PC-9 (cell line): ENCODE results near the gene EPB41. TPM values are rescaled to one million over a fixed set of nuclear protein-coding genes. Genes with fewer than 3 reads are reported as not detected.

Experiments
- BruUV-seq: library from RNA; stranded (reverse); fragments of 400-500 nt; replicated peaks from 2 replicates; lab custom pipeline; 2021; lab: Mats Ljungman, UMichigan
- CTCF ChIA-PET: fragments of 300-600 bp; sonication (Branson Sonifier 250); formaldehyde crosslinking; loops from one replicate; lab custom pipeline; 2022; ENCODE audit warnings: antibody characterized with exemption; lab: Charles Lee
- POLR2A ChIA-PET: fragments of 300-600 bp; sonication (Branson Sonifier 250); formaldehyde crosslinking; loops from one replicate; lab custom pipeline; 2022; ENCODE audit warnings: antibody characterized with exemption; ENCODE audit not compliant: unreplicated experiment; lab: Charles Lee
- DNase-seq, 2 experiments: peaks; one replicate each; pipeline versions ENCODE4 v3.0.0 to v3.0.0-alpha.2; 2015 to 2022; ENCODE audit warnings: mixed read lengths in 1 of 2
- H2AFZ ChIP-seq: fragments of 200-600 bp; sonication (generic); 2 replicates; pipeline ENCODE4 v1.8.1; 2017; ENCODE audit warnings: antibody characterized with exemption
- H3F3A ChIP-seq: fragments of 200-600 bp; sonication (generic); 2 replicates; pipeline ENCODE4 v1.8.1; 2017; ENCODE audit warnings: antibody characterized with exemption, mild to moderate bottlenecking, low read depth; ENCODE audit not compliant: insufficient read depth
- H3K27ac ChIP-seq: fragments of 200-600 bp; sonication (generic); 2 replicates; pipeline ENCODE4 v1.6.1; 2016; ENCODE audit warnings: mixed run types
- H3K27me3 ChIP-seq: fragments of 200-600 bp; sonication (generic); 2 replicates; pipeline ENCODE4 v1.6.1; 2016; ENCODE audit warnings: low read depth, mixed run types; ENCODE audit not compliant: insufficient read depth
- H3K36me3 ChIP-seq: fragments of 200-600 bp; sonication (generic); 2 replicates; pipeline ENCODE4 v1.6.1; 2016; ENCODE audit warnings: low read depth, mixed run types
- H3K4me1 ChIP-seq: fragments of 200-600 bp; sonication (generic); replicated peaks from 2 replicates; pipeline ENCODE4 v1.6.1; 2016; ENCODE audit warnings: mixed run types; ENCODE audit not compliant: insufficient read depth
- H3K4me2 ChIP-seq: fragments of 200-600 bp; sonication (generic); 2 replicates; pipeline ENCODE4 v1.6.1; 2017; ENCODE audit warnings: mixed run types
- H3K4me3 ChIP-seq: fragments of 200-600 bp; sonication (generic); 2 replicates; pipeline ENCODE4 v1.6.1; 2016; ENCODE audit warnings: mixed run types
- H3K79me2 ChIP-seq: fragments of 200-600 bp; sonication (generic); 2 replicates; pipeline ENCODE4 v1.6.1; 2017; ENCODE audit warnings: low read depth, mixed run types
- H3K9me2 ChIP-seq: fragments of 200-600 bp; sonication (generic); 2 replicates; pipeline ENCODE4 v1.8.1; 2017; ENCODE audit warnings: mild to moderate bottlenecking; ENCODE audit not compliant: insufficient read depth
- H3K9me3 ChIP-seq: fragments of 200-600 bp; sonication (generic); 2 replicates; pipeline ENCODE4 v1.8.1; 2016; ENCODE audit warnings: low read depth; ENCODE audit not compliant: insufficient read depth
- H4K20me1 ChIP-seq: fragments of 200-600 bp; sonication (generic); 2 replicates; pipeline ENCODE4 v1.8.1; 2017; ENCODE audit not compliant: insufficient read depth
- EZH2 ChIP-seq: fragments of 200-600 bp; sonication (generic); IDR thresholded peaks from 2 replicates; pipeline ENCODE4 v1.8.0; 2017; ENCODE audit warnings: antibody characterized with exemption, low read depth
- intact Hi-C: fragments of 100-400 bp; cut with micrococcal nuclease; formaldehyde crosslinking; loops from one replicate; pipeline ENCODE4 v1.10.0; 2022; ENCODE audit not compliant: unreplicated experiment
- total RNA-seq: library from RNA; stranded (reverse); gene quantifications from 2 replicates; pipeline ENCODE4 v1.2.3, GENCODE V29; 2021
- TF ChIP-seq, protein P1 (sequence below): fragments of 200-600 bp; sonication (generic); conservative IDR thresholded peaks from 2 replicates; pipeline ENCODE4 v1.6.1; 2017; ENCODE audit warnings: mixed run types, antibody characterized with exemption, mild to moderate bottlenecking, moderate library complexity

EPB41 gene
- total RNA-seq, 1 experiment from 2014 or later: 42.2 TPM

DNA sequence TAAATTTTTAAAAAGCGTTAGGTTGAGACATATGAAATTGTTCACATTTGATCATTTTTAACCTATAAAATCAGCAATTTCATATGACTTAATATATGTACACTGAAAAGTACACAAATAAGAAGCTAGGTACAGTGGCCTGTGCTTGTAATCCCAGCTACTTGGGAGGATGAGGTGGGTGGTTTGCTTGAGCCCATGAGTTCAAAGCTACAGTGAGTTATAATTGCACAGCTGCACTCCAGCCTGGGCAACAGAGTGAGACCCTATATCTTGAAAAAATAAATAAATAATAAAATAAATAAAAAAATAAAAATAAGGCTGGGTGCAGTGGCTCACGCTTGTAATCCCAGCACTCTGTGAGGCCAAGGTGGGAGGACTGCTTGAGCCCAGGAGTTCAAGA lies 5.2 kb upstream of the EPB41 start:
- H4K20me1 ChIP-seq: no peaks in the 10 kb centered on the region
- H3K27me3 ChIP-seq: no peaks in the 10 kb centered on the region
- no peaks in the 10 kb centered on the region for H3K9me3 ChIP-seq
- intact Hi-C loops: no loop called here
- no peaks in the 10 kb centered on the region for H3K79me2 ChIP-seq
- POLR2A ChIA-PET: no interaction called here
- DNase-seq: no peak
- no peak overlapping the region for H3K4me3 ChIP-seq
- peaks cover 3% of the 10 kb centered on the region; the same call in 1 of the 2 replicates for H3F3A ChIP-seq
- H3K27ac ChIP-seq: no peak overlapping the region
- CTCF ChIA-PET: no interaction called here
- no TSS peak for BruUV-seq
- no peaks in the 10 kb centered on the region for H3K4me1 ChIP-seq
- no peak overlapping the region for H2AFZ ChIP-seq
- TF ChIP-seq EZH2: no peak
- TF ChIP-seq, protein P1, sequence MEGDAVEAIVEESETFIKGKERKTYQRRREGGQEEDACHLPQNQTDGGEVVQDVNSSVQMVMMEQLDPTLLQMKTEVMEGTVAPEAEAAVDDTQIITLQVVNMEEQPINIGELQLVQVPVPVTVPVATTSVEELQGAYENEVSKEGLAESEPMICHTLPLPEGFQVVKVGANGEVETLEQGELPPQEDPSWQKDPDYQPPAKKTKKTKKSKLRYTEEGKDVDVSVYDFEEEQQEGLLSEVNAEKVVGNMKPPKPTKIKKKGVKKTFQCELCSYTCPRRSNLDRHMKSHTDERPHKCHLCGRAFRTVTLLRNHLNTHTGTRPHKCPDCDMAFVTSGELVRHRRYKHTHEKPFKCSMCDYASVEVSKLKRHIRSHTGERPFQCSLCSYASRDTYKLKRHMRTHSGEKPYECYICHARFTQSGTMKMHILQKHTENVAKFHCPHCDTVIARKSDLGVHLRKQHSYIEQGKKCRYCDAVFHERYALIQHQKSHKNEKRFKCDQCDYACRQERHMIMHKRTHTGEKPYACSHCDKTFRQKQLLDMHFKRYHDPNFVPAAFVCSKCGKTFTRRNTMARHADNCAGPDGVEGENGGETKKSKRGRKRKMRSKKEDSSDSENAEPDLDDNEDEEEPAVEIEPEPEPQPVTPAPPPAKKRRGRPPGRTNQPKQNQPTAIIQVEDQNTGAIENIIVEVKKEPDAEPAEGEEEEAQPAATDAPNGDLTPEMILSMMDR: no peak
- no peaks in the 10 kb centered on the region for H3K36me3 ChIP-seq
- H3K9me2 ChIP-seq: no peaks in the 10 kb centered on the region
- H3K4me2 ChIP-seq: no peak overlapping the region

DNA sequence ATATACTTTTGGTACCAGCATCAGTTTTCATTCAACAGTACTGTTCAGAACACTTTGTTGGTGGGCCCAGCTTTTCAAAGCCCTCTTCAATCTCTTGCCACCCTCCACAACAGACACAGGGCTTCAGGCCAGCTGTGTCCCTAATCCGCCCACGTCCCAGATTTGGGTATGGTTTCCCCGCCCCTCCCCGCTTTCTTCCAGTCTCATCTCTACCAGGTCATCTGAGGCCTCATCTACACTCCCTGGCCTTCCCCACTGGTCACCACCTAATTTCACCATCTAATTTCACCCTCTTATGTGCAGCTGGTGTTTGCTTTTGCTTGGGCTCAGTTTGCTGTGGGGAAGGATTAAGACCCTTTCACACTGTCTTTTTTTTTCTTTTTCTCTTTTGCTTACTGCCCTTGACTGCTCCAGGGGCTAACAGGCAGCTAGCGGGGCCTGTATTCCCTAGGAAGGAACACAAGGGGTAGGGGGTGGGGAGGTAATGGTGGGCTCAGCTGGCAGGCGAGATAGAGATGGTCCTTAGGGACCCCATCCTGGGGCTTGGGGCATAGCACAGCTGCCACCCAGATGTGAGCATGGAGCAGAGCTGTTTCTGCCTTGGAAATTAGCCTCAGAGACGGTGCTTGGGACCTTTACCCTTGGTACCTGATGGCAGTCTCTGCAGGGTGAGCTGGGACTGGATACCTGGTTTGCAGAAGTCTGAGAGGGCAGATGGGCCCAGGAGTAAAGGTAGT lies 3.8 kb upstream of the EPB41 start:
- no peak for DNase-seq
- no peak for TF ChIP-seq EZH2
- TF ChIP-seq, protein P1: no peak
- H3K4me3 ChIP-seq: no peak overlapping the region
- H3K4me1 ChIP-seq: no peaks in the 10 kb centered on the region
- 0 out of 2 replicates have a peak, but pooled peaks cover 2% of the 10 kb centered on the region for H3K79me2 ChIP-seq
- H3K27me3 ChIP-seq: no peaks in the 10 kb centered on the region
- no peaks in the 10 kb centered on the region for H3K9me2 ChIP-seq
- H3K4me2 ChIP-seq: no peak overlapping the region
- CTCF ChIA-PET: interaction anchor here (0.5 kb wide), 1 partner anchor 11 kb away, joined by 7 read pairs; no protein-coding TSS in a partner anchor
- POLR2A ChIA-PET: no interaction called here
- no peaks in the 10 kb centered on the region for H3K36me3 ChIP-seq
- no peak overlapping the region for H2AFZ ChIP-seq
- H3K27ac ChIP-seq: no peak overlapping the region
- no TSS peak for BruUV-seq
- peaks cover 3% of the 10 kb centered on the region; the same call in 1 of the 2 replicates for H3F3A ChIP-seq
- no peaks in the 10 kb centered on the region for H4K20me1 ChIP-seq
- intact Hi-C loops: no loop called here
- no peaks in the 10 kb centered on the region for H3K9me3 ChIP-seq

DNA sequence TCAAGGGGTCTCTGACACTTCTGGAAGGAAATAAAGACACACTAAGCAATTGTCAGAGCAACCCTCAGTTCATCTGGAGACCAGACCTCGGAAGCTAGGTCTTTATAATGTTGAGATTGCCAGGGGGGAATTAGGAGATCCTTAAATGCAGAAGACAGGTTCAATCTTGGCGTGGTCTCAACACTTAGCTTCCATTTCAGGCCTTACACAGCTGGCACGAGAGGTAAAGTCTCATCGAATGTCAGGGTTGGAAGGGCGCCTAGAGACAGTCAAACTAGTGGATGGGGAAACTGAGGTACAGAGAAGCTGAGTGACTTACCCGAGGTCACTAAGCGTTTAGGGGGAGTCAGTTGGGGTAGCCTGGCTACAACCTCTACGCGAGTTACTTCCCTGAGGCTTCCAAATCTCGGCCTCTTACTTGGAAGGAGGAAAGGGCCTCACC lies 562 bp upstream of the EPB41 start:
- 0 out of 2 replicates have a peak, but pooled peaks cover 5% of the 10 kb centered on the region for H3K4me1 ChIP-seq
- H2AFZ ChIP-seq: peak overlapping the region; percentile 74
- no peaks in the 10 kb centered on the region for H3K9me2 ChIP-seq
- intact Hi-C loops: loop anchor here (2.0 kb wide), 2 partner anchors 29 to 59 kb away; no protein-coding TSS in a partner anchor
- H3K36me3 ChIP-seq: no peaks in the 10 kb centered on the region
- no peaks in the 10 kb centered on the region for H3K27me3 ChIP-seq
- H3K27ac ChIP-seq: no peak overlapping the region
- TSS peak; percentile 52 for BruUV-seq
- no peaks in the 10 kb centered on the region for H4K20me1 ChIP-seq
- no peak for DNase-seq
- H3F3A ChIP-seq: peaks cover 3% of the 10 kb centered on the region; the same call in 1 of the 2 replicates
- no peaks in the 10 kb centered on the region for H3K9me3 ChIP-seq
- peak overlapping the region; percentile 54; the same call in 1 of the 2 replicates for H3K4me3 ChIP-seq
- CTCF ChIA-PET: interaction anchor here (0.6 to 1.3 kb wide), 2 partner anchors 29 to 177 kb away, joined by 4 to 15 read pairs; partner anchors contain the start of gene YTHDF2
- H3K4me2 ChIP-seq: peak overlapping the region; percentile 82
- TF ChIP-seq EZH2: no peak
- TF ChIP-seq, protein P1: no peak
- POLR2A ChIA-PET: interaction anchor here (0.7 kb wide), 1 partner anchor 1631 kb away, joined by 4 read pairs; no protein-coding TSS in a partner anchor
- H3K79me2 ChIP-seq: 0 out of 2 replicates have a peak, but pooled peaks cover 7% of the 10 kb centered on the region
